ENCODE results near the gene LSG1.

GRCh38 chr3:194602669-194603171, 69.3 kb downstream of the LSG1 start:
- TF ChIP-seq CTCF (conservative IDR thresholded peaks at IDR 0.05; ENCODE audit: low read depth, low read length) (no peak), EZH2 (IDR thresholded peaks at IDR 0.05; ENCODE audit: borderline replicate concordance, low read depth, low read length, poor library complexity, severe bottlenecking) (no peak)
